CD4-positive, alpha-beta memory T cell (primary cell): ENCODE data around the gene SLC44A1. TPM values are rescaled to one million over a fixed set of nuclear protein-coding genes. Genes with fewer than 3 reads are reported as not detected.

Experiments
- CTCF ChIA-PET: fragments of 350-600 bp; sonication (Branson Sonifier 250); formaldehyde crosslinking; loops from one replicate; lab custom pipeline; 2021; ENCODE audit warnings: inconsistent platforms; ENCODE audit not compliant: partially characterized antibody; lab: Charles Lee
- POLR2A ChIA-PET: fragments of 350-600 bp; sonication (Branson Sonifier 250); formaldehyde crosslinking; loops from one replicate; lab custom pipeline; 2021; ENCODE audit not compliant: partially characterized antibody; lab: Charles Lee
- DNase-seq, 5 donors: peaks; one replicate each; pipeline versions ENCODE4 v3.0.0 to v3.0.0-alpha.2; 2020 to 2022; ENCODE audit warnings: mixed read lengths in 1 of 5
- H3K27ac ChIP-seq: one replicate; pipeline ENCODE4 v1.7.0; 2013; ENCODE audit warnings: low read depth, low read length
- H3K27me3 ChIP-seq: 2 replicates; pipeline ENCODE4 v1.7.0; 2013; ENCODE audit warnings: mild to moderate bottlenecking, low read length, moderate library complexity; ENCODE audit not compliant: insufficient read depth
- H3K36me3 ChIP-seq: 2 replicates; pipeline ENCODE4 v1.7.0; 2013; ENCODE audit warnings: mild to moderate bottlenecking, low read length, moderate library complexity; ENCODE audit not compliant: insufficient read depth
- H3K4me1 ChIP-seq: 2 replicates; pipeline ENCODE4 v1.7.0; 2013; ENCODE audit warnings: mild to moderate bottlenecking, low read length, moderate library complexity; ENCODE audit not compliant: insufficient read depth
- H3K4me3 ChIP-seq, 2 donors: one replicate each; pipeline ENCODE4 v1.7.0; 2013; ENCODE audit warnings: low read length in 2 of 2, mild to moderate bottlenecking in 1 of 2
- H3K9me3 ChIP-seq, 2 donors: one replicate each; pipeline ENCODE4 v1.7.0; 2013; ENCODE audit warnings: low read length in 2 of 2, control low read depth in 1 of 2; ENCODE audit not compliant: control insufficient read depth in 1 of 2
- H3K27ac Mint-ChIP-seq, 7 donors: one replicate each; pipeline ENCODE4 v1.8.0; 2020 to 2021; ENCODE audit warnings: mixed read lengths in 7 of 7, mild to moderate bottlenecking in 6 of 7, inconsistent platforms in 3 of 7, moderate library complexity in 3 of 7
- H3K27me3 Mint-ChIP-seq, 2 donors: one replicate each; pipeline ENCODE4 v1.8.0; 2020 to 2021; ENCODE audit warnings: mixed read lengths in 2 of 2
- H3K36me3 Mint-ChIP-seq, 2 donors: one replicate each; pipeline ENCODE4 v1.8.0; 2020 to 2021; ENCODE audit warnings: mixed read lengths in 2 of 2, inconsistent platforms in 1 of 2, mild to moderate bottlenecking in 1 of 2
- H3K4me1 Mint-ChIP-seq, 4 donors: one replicate each; pipeline ENCODE4 v1.8.0; 2020 to 2021; ENCODE audit warnings: mixed read lengths in 4 of 4, mild to moderate bottlenecking in 1 of 4
- H3K4me3 Mint-ChIP-seq, 8 donors: one replicate each; pipeline ENCODE4 v1.8.0; 2020 to 2021; ENCODE audit warnings: mixed read lengths in 8 of 8, mild to moderate bottlenecking in 7 of 8, moderate library complexity in 6 of 8, inconsistent platforms in 3 of 8
- H3K9me3 Mint-ChIP-seq, 8 donors: one replicate each; pipeline ENCODE4 v1.8.0; 2020 to 2021; ENCODE audit warnings: mixed read lengths in 8 of 8, mild to moderate bottlenecking in 5 of 8, inconsistent platforms in 3 of 8, moderate library complexity in 1 of 8
- intact Hi-C: fragments of 100-400 bp; cut with micrococcal nuclease; formaldehyde crosslinking; loops from one replicate; pipeline ENCODE4 v1.15.1; 2023
- polyA plus RNA-seq, 2 donors: library from polyadenylated mRNA; unstranded; fragments of 300-500 nt; fragmentation: Illumina TruSeq; gene quantifications; one replicate each; pipeline ENCODE4 v1.2.3, GENCODE V29; 2021
- total RNA-seq, 2 experiments: library from RNA; stranded (reverse); gene quantifications; one replicate each; pipeline ENCODE4 v1.2.3, GENCODE V29; 2021

Gene SLC44A1
- total and polyA plus RNA-seq, 4 experiments from 2014 or later: 13.7 to 33.3 (median 17.4) TPM

DNA sequence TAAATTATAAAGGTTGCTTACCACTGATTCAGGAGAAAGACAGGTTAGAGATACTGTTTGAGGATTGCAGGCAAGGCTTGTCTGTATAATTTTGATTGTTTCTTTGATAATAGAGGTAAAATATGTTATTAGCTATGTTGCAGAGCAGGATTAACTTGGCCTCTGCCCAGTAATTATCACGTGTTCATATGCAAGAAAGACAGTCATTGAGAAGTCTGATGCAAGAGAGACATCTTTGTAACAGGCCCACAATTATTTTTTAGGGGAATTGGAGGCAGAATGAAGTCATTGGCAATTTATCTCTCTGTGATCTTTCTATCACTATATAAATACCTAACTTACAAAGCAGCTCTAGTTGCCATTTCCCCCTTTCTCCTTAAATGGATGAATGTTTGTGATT is 46.0 kb downstream of the SLC44A1 start:
- ChIA-PET POLR2A (no interaction called here), CTCF (interaction anchor here (0.6 kb wide), 1 partner anchor 386 kb away, joined by 3 read pairs; no protein-coding TSS in a partner anchor)
- Histone ChIP-seq H3K27ac (no peak overlapping the region), H3K36me3 (no peaks in the 10 kb centered on the region), H3K4me1 (no peaks in the 10 kb centered on the region), H3K9me3 (no peaks in the 10 kb centered on the region), H3K27me3 (no peaks in the 10 kb centered on the region), H3K4me3 (no peak overlapping the region)
- H3K27ac Mint-ChIP-seq: no peak overlapping the region
- no peak for DNase-seq
- intact Hi-C loops: no loop called here
- peaks cover 0 to 12% (median 6%) of the 10 kb centered on the region in 4 donors for H3K4me1 Mint-ChIP-seq
- H3K27me3 Mint-ChIP-seq: no peaks in the 10 kb centered on the region
- no peaks in the 10 kb centered on the region for H3K9me3 Mint-ChIP-seq
- no peak overlapping the region for H3K4me3 Mint-ChIP-seq
- H3K36me3 Mint-ChIP-seq: peaks cover 0 to 6% of the 10 kb centered on the region in 2 donors

GRCh38 chr9:105290954-105291353 is 46.5 kb downstream of the SLC44A1 start:
- Histone ChIP-seq H3K36me3 (no peaks in the 10 kb centered on the region), H3K4me3 (no peak overlapping the region), H3K4me1 (no peaks in the 10 kb centered on the region), H3K9me3 (no peaks in the 10 kb centered on the region), H3K27ac (no peak overlapping the region), H3K27me3 (no peaks in the 10 kb centered on the region)
- H3K4me1 Mint-ChIP-seq: peaks cover 0 to 12% (median 6%) of the 10 kb centered on the region in 4 donors
- no peak overlapping the region for H3K4me3 Mint-ChIP-seq
- peaks cover 0 to 6% of the 10 kb centered on the region in 2 donors for H3K36me3 Mint-ChIP-seq
- no peaks in the 10 kb centered on the region for H3K9me3 Mint-ChIP-seq
- H3K27ac Mint-ChIP-seq: peak overlapping the region in 1 of 7 donors; percentile 30
- intact Hi-C loops: no loop called here
- ChIA-PET CTCF (interaction anchor here (0.6 kb wide), 1 partner anchor 387 kb away, joined by 3 read pairs; no protein-coding TSS in a partner anchor), POLR2A (no interaction called here)
- DNase-seq: no peak
- H3K27me3 Mint-ChIP-seq: no peaks in the 10 kb centered on the region

DNA sequence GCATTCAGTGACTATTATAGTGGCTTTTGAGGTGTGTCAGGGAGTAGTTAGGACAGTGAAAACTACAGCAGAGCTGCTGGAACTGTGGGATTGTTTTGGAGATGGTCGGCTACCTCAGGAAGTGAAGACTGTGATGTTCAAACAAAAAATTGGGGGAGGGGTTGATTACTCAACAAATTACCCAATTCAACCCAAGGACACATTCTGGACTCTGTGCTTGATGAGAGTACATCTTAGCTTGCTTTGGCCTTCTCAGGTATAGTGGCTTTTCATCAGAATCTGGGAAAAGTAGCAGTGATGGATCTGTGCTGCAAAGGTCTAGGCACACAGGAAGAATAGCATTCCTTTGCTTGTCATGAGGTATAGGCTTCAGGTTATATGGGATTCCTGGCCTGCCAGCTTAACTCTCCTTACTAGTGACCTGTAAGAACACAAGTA is 47.0 kb downstream of the SLC44A1 start:
- H3K4me1 ChIP-seq: no peaks in the 10 kb centered on the region
- no peaks in the 10 kb centered on the region for H3K36me3 ChIP-seq
- no peaks in the 10 kb centered on the region for H3K27me3 ChIP-seq
- Mint-ChIP-seq H3K27ac (peak overlapping the region in 1 of 7 donors; percentile 30), H3K4me1 (peaks cover 0 to 12% (median 6%) of the 10 kb centered on the region in 4 donors), H3K27me3 (no peaks in the 10 kb centered on the region), H3K9me3 (no peaks in the 10 kb centered on the region), H3K36me3 (peaks cover 0 to 6% of the 10 kb centered on the region in 2 donors), H3K4me3 (no peak overlapping the region)
- no peaks in the 10 kb centered on the region for H3K9me3 ChIP-seq
- H3K4me3 ChIP-seq: no peak overlapping the region
- no peak overlapping the region for H3K27ac ChIP-seq
- POLR2A ChIA-PET: no interaction called here
- CTCF ChIA-PET: interaction anchor here (0.5 kb wide), 1 partner anchor 132 kb away, joined by 3 read pairs; no protein-coding TSS in a partner anchor
- intact Hi-C loops: no loop called here
- no peak for DNase-seq

DNA sequence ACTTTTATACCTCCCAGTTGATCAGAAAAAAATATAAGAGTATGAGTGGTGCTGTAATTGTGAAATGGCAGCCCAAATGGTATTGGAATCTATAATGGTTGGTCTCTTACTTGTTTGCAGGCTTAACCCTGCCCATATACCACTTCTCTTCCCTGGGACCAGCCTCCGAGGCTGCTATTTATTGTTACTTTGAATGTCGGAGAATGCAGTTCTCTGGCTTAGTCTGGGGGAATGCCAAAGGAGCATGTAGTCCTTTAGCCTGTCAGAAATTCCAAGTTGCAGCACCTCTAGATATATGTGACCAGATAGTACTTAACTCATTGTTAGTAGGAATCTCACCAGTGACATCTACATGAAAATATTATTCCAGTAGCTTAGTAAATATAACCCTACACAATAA is 47.5 kb downstream of the SLC44A1 start:
- Histone ChIP-seq H3K9me3 (no peaks in the 10 kb centered on the region), H3K27ac (no peak overlapping the region), H3K4me1 (no peaks in the 10 kb centered on the region), H3K36me3 (no peaks in the 10 kb centered on the region), H3K27me3 (no peaks in the 10 kb centered on the region), H3K4me3 (no peak overlapping the region)
- Mint-ChIP-seq H3K9me3 (no peaks in the 10 kb centered on the region), H3K36me3 (peaks cover 0 to 6% of the 10 kb centered on the region in 2 donors), H3K4me3 (no peak overlapping the region), H3K4me1 (peaks cover 0 to 12% (median 7%) of the 10 kb centered on the region in 4 donors), H3K27ac (no peak overlapping the region), H3K27me3 (no peaks in the 10 kb centered on the region)
- intact Hi-C loops: no loop called here
- ChIA-PET CTCF (interaction anchor here (0.5 kb wide), 1 partner anchor 132 kb away, joined by 3 read pairs; no protein-coding TSS in a partner anchor), POLR2A (no interaction called here)
- no peak for DNase-seq

DNA sequence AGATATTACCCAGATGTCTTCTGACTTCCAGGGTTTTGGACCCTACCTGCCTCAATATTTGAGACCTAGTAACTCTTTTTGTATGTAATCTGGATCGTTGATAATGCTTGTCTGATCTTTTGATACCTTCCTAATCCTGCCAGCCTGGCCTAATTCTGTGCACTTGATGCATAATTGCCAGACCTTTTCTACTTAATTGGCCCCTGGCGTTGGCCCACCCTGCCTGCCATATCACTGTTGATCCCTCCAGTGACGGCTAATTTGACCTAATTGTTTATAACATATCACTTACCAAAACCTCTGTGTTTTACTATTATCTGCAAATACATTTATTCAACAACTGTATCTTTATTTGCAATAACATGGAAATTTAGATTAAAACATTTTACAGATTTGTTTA is 49.0 kb downstream of the SLC44A1 start:
- H3K4me3 Mint-ChIP-seq: no peak overlapping the region
- Histone ChIP-seq H3K4me3 (no peak overlapping the region), H3K27ac (no peak overlapping the region), H3K4me1 (no peaks in the 10 kb centered on the region), H3K9me3 (no peaks in the 10 kb centered on the region), H3K27me3 (no peaks in the 10 kb centered on the region), H3K36me3 (no peaks in the 10 kb centered on the region)
- H3K27ac Mint-ChIP-seq: no peak overlapping the region
- H3K4me1 Mint-ChIP-seq: peaks cover 0 to 12% (median 7%) of the 10 kb centered on the region in 4 donors
- peaks cover 2 to 7% of the 10 kb centered on the region in 2 donors for H3K36me3 Mint-ChIP-seq
- POLR2A ChIA-PET: no interaction called here
- CTCF ChIA-PET: no interaction called here
- intact Hi-C loops: no loop called here
- no peaks in the 10 kb centered on the region for H3K9me3 Mint-ChIP-seq
- no peak for DNase-seq
- H3K27me3 Mint-ChIP-seq: no peaks in the 10 kb centered on the region

DNA sequence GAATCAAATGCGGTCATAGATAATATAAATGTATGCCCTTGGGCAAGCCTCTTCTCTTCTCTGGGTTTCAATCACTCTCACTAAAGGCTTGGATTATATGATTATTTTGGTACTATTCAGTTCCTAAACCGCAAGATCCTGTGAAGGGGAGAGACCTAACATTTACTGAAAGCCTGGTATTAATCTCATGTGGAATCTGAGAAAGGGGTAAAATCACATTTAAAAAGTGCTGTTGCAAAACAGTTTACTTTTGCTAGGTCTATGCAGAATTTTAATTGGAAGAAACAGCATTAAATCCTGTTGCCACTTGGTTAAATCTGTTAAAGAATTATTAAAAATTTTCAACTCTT is 50.7 kb downstream of the SLC44A1 start:
- intact Hi-C loops: no loop called here
- no peaks in the 10 kb centered on the region for H3K27me3 Mint-ChIP-seq
- peaks cover 0 to 12% (median 7%) of the 10 kb centered on the region in 4 donors for H3K4me1 Mint-ChIP-seq

DNA sequence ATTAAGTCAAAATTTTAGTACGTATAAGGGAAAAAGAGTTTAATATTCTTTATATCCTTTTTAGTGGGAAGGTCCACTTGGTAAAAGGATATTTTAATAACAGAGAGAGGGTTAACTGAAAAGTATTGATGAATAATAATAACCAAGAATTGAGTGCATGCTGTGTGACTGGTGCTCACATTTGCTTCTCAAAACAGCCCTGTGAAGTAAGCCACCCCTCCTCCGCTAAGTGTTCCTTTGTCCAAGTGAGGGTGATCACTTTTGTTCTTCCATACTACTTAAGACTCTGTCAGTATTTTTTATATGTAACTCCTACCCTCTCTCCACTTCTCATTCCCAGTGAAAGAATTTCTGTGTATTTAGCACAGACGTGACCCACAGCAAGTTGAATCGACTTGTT is 51.5 kb downstream of the SLC44A1 start:
- H3K4me1 Mint-ChIP-seq: peaks cover 0 to 12% (median 7%) of the 10 kb centered on the region in 4 donors
- Histone ChIP-seq H3K9me3 (no peaks in the 10 kb centered on the region), H3K4me1 (no peaks in the 10 kb centered on the region), H3K4me3 (no peak overlapping the region), H3K36me3 (no peaks in the 10 kb centered on the region), H3K27ac (no peak overlapping the region), H3K27me3 (no peaks in the 10 kb centered on the region)
- H3K36me3 Mint-ChIP-seq: peaks cover 19 to 20% of the 10 kb centered on the region in 2 donors
- ChIA-PET CTCF (no interaction called here), POLR2A (no interaction called here)
- intact Hi-C loops: no loop called here
- H3K9me3 Mint-ChIP-seq: no peaks in the 10 kb centered on the region
- no peaks in the 10 kb centered on the region for H3K27me3 Mint-ChIP-seq
- no peak overlapping the region for H3K27ac Mint-ChIP-seq
- DNase-seq: no peak
- H3K4me3 Mint-ChIP-seq: no peak overlapping the region

More for the DNA sequence above, 50.7 kb downstream of the SLC44A1 start:
- H3K9me3 ChIP-seq: no peaks in the 10 kb centered on the region
- ChIA-PET POLR2A (no interaction called here), CTCF (no interaction called here)
- H3K27me3 ChIP-seq: no peaks in the 10 kb centered on the region
- no peaks in the 10 kb centered on the region for H3K9me3 Mint-ChIP-seq
- no peak overlapping the region for H3K4me3 ChIP-seq
- peaks cover 13 to 16% of the 10 kb centered on the region in 2 donors for H3K36me3 Mint-ChIP-seq
- H3K27ac Mint-ChIP-seq: no peak overlapping the region
- H3K27ac ChIP-seq: no peak overlapping the region
- H3K4me1 ChIP-seq: no peaks in the 10 kb centered on the region
- DNase-seq: no peak
- no peaks in the 10 kb centered on the region for H3K36me3 ChIP-seq
- no peak overlapping the region for H3K4me3 Mint-ChIP-seq
